Liver (tissue), 9 donors: ENCODE measurements around the gene PHKB. TPM values are rescaled to one million over a fixed set of nuclear protein-coding genes. Genes with fewer than 3 reads are reported as not detected.

ENCODE experiments used
- DNase-seq: peaks from one replicate; pipeline ENCODE4 v3.0.0-alpha.2; 2017; ENCODE audit warnings: low spot score
- H3K27ac ChIP-seq, 2 donors: one replicate each; pipeline ENCODE4 v1.7.0; 2013; ENCODE audit warnings: inconsistent platforms in 2 of 2, low read length in 2 of 2, control low read depth in 1 of 2, low read depth in 1 of 2, mild to moderate bottlenecking in 1 of 2
- H3K27me3 ChIP-seq, 4 donors: one replicate each; pipeline versions ENCODE4 v1.6.1 to v1.7.0; 2013; ENCODE audit warnings: low read length in 3 of 4, inconsistent platforms in 1 of 4, mild to moderate bottlenecking in 1 of 4, moderate library complexity in 1 of 4; ENCODE audit not compliant: control insufficient read depth in 4 of 4, insufficient read depth in 4 of 4
- H3K36me3 ChIP-seq, 4 donors: one replicate each; pipeline versions ENCODE4 v1.6.1 to v1.7.0; 2013; ENCODE audit warnings: low read length in 3 of 4, mild to moderate bottlenecking in 3 of 4, low read depth in 1 of 4, moderate library complexity in 1 of 4; ENCODE audit not compliant: control insufficient read depth in 4 of 4, insufficient read depth in 3 of 4
- H3K4me1 ChIP-seq, 4 donors: one replicate each; pipeline versions ENCODE4 v1.6.1 to v1.7.0; 2013; ENCODE audit warnings: low read length in 3 of 4, mild to moderate bottlenecking in 3 of 4, moderate library complexity in 1 of 4; ENCODE audit not compliant: control insufficient read depth in 4 of 4, insufficient read depth in 4 of 4
- H3K4me3 ChIP-seq, 3 donors: one replicate each; pipeline versions ENCODE4 v1.6.1 to v1.7.0; 2013; ENCODE audit warnings: low read length in 3 of 3, control low read depth in 1 of 3, low read depth in 1 of 3, mild to moderate bottlenecking in 1 of 3
- H3K9ac ChIP-seq, 2 donors: one replicate each; pipeline ENCODE4 v1.7.0; 2013; ENCODE audit warnings: low read length in 2 of 2, mild to moderate bottlenecking in 2 of 2, moderate library complexity in 2 of 2, control low read depth in 1 of 2, low read depth in 1 of 2
- H3K9me3 ChIP-seq, 4 donors: one replicate each; pipeline versions ENCODE4 v1.6.1 to v1.7.0; 2013; ENCODE audit warnings: low read length in 3 of 4; ENCODE audit not compliant: control insufficient read depth in 4 of 4
- EGR1 ChIP-seq, 2 donors: IDR thresholded peaks; 2 replicates each; pipeline ENCODE4 v1.6.1; 2016 to 2018; ENCODE audit warnings: antibody characterized with exemption in 2 of 2, low read depth in 2 of 2
- FOXA1 ChIP-seq: IDR thresholded peaks from 2 replicates; pipeline ENCODE4 v1.6.1; 2016; ENCODE audit warnings: antibody characterized with exemption
- GABPA ChIP-seq, 2 donors: IDR thresholded peaks in 1 of 2; conservative IDR thresholded peaks in 1 of 2; 2 replicates each; pipeline ENCODE4 v1.6.1; 2016; ENCODE audit warnings: antibody characterized with exemption in 2 of 2, mild to moderate bottlenecking in 1 of 2, moderate library complexity in 1 of 2
- HNF4A ChIP-seq, 2 donors: conservative IDR thresholded peaks; 2 replicates each; pipeline ENCODE4 v1.6.1; 2016; ENCODE audit warnings: antibody characterized with exemption in 2 of 2, mild to moderate bottlenecking in 2 of 2
- HNF4G ChIP-seq: IDR thresholded peaks from 2 replicates; pipeline ENCODE4 v1.6.1; 2016; ENCODE audit warnings: antibody characterized with exemption
- NR2F2 ChIP-seq: IDR thresholded peaks from 2 replicates; pipeline ENCODE4 v1.6.1; 2016; ENCODE audit warnings: antibody characterized with exemption
- RXRA ChIP-seq, 2 donors: IDR thresholded peaks; 2 replicates each; pipeline ENCODE4 v1.6.1; 2017 to 2018; ENCODE audit warnings: antibody characterized with exemption in 2 of 2, mild to moderate bottlenecking in 1 of 2
- SP1 ChIP-seq: IDR thresholded peaks from 2 replicates; pipeline ENCODE4 v1.6.1; 2018; ENCODE audit warnings: antibody characterized with exemption, mild to moderate bottlenecking
- TAF1 ChIP-seq: conservative IDR thresholded peaks from 2 replicates; pipeline ENCODE4 v1.6.1; 2016; ENCODE audit warnings: antibody characterized with exemption, mild to moderate bottlenecking
- YY1 ChIP-seq: IDR thresholded peaks from 2 replicates; pipeline ENCODE4 v1.6.1; 2016; ENCODE audit warnings: antibody characterized with exemption, mild to moderate bottlenecking
- WGBS: extraction: QIAGEN DNeasy Blood & Tissue Kit; methylation state at CpG from one replicate; pipeline ENCODE4 v1.1.7; 2013; 5-methylcytosine and 5-hydroxymethylcytosine counted together
- polyA plus RNA-seq, 2 donors: library from polyadenylated mRNA; stranded (reverse) in 1 of 2; unstranded in 1 of 2; fragments of 200-250 nt in 1 of 2; fragments of >200 nt in 1 of 2; fragmentation: Nextera tagmentation in 1 of 2; extraction: Ambion mirVana in 1 of 2; gene quantifications; one replicate each; pipeline versions ENCODE4 v1.2.1 to v1.2.3, GENCODE V29; 2013 to 2015
- total RNA-seq, 2 donors: library from RNA; depleted of rRNA; stranded (reverse); fragments of >200 nt; gene quantifications; one replicate each; pipeline ENCODE4 v1.2.3, GENCODE V29; 2014
- TF ChIP-seq, protein P1 (sequence below): IDR thresholded peaks from 2 replicates; pipeline ENCODE4 v1.6.1; 2016; ENCODE audit warnings: antibody characterized with exemption, mild to moderate bottlenecking
- TF ChIP-seq, protein P2 (sequence below): IDR thresholded peaks from 2 replicates; pipeline ENCODE4 v1.6.1; 2016; ENCODE audit warnings: antibody characterized with exemption
- TF ChIP-seq, protein P3 (sequence below): IDR thresholded peaks from 2 replicates; pipeline ENCODE4 v1.6.1; 2016; ENCODE audit warnings: antibody characterized with exemption
- donor health status: healthy.
- donor health status: healthy.
- donor health status: healthy.
- donor health status: healthy.
- donor health status: healthy.

The PHKB gene
- total and polyA plus RNA-seq, 4 donors, result 13.2 to 49.1 (median 29.0) TPM

DNA sequence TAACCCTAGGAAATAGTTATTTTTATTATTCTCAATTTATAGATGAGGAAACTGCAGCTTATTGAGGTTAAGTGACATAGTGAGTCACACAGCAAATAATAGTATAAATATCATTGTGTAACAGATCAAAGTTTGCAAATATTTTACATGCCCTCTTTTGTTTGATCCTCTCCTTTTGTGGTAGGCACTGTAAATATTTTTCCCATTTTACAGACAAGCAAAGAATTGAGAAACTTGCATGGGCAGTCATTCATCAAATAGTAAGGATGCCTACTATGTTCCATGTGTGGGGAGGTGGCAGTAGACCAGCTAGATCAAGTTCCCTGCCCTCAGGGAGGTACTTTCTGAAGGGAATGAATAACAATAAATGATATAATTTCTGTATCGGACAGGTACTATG, 173.0 kb downstream of the PHKB start:
- WGBS, result 98% methylated on average over 1 of the region's 1 CpG
- Histone ChIP-seq H3K9ac (no peak overlapping the region), H3K4me3 (no peak overlapping the region), H3K36me3 (peaks cover 0 to 7% (median under 1%) of the 10 kb centered on the region in 4 donors), H3K27ac (no peak overlapping the region), H3K9me3 (no peaks in the 10 kb centered on the region), H3K27me3 (no peaks in the 10 kb centered on the region), H3K4me1 (no peaks in the 10 kb centered on the region)
- TF ChIP-seq, protein P1, sequence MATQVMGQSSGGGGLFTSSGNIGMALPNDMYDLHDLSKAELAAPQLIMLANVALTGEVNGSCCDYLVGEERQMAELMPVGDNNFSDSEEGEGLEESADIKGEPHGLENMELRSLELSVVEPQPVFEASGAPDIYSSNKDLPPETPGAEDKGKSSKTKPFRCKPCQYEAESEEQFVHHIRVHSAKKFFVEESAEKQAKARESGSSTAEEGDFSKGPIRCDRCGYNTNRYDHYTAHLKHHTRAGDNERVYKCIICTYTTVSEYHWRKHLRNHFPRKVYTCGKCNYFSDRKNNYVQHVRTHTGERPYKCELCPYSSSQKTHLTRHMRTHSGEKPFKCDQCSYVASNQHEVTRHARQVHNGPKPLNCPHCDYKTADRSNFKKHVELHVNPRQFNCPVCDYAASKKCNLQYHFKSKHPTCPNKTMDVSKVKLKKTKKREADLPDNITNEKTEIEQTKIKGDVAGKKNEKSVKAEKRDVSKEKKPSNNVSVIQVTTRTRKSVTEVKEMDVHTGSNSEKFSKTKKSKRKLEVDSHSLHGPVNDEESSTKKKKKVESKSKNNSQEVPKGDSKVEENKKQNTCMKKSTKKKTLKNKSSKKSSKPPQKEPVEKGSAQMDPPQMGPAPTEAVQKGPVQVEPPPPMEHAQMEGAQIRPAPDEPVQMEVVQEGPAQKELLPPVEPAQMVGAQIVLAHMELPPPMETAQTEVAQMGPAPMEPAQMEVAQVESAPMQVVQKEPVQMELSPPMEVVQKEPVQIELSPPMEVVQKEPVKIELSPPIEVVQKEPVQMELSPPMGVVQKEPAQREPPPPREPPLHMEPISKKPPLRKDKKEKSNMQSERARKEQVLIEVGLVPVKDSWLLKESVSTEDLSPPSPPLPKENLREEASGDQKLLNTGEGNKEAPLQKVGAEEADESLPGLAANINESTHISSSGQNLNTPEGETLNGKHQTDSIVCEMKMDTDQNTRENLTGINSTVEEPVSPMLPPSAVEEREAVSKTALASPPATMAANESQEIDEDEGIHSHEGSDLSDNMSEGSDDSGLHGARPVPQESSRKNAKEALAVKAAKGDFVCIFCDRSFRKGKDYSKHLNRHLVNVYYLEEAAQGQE, result no peak
- peak in 1 of 2 donors; percentile 10 for TF ChIP-seq HNF4A (conservative IDR thresholded peaks at IDR 0.05)
- DNase-seq, result no peak

DNA sequence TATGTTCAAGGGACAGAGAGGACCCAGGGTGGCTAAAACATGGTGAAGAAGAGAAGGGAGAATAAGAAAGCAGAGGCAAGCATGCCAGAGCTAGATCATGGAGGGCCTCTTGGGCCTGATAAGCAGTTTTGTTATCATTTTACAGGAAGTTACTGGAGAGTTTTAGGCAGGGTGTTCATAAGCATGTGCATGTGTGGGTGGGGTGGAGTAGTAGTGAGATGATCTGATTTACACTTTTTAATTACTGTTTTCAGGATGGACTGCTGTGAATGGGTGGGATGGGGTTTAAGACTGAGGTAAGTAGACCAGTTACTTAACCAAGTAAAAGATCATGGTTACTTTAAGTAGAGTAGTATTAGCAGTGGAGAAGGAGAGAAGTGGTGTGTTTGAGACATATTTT, 173.6 kb downstream of the PHKB start:
- peaks cover 0 to 7% (median under 1%) of the 10 kb centered on the region in 4 donors for H3K36me3 ChIP-seq
- TF ChIP-seq YY1, result no peak
- TF ChIP-seq RXRA (IDR thresholded peaks at IDR 0.05), result no peak
- TF ChIP-seq GABPA (IDR thresholded peaks at IDR 0.05 in 1 of 2, conservative IDR thresholded peaks at IDR 0.05 in 1 of 2), result no peak
- TF ChIP-seq, protein P2, sequence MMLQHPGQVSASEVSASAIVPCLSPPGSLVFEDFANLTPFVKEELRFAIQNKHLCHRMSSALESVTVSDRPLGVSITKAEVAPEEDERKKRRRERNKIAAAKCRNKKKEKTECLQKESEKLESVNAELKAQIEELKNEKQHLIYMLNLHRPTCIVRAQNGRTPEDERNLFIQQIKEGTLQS, result no peak
- H3K9me3 ChIP-seq, result no peaks in the 10 kb centered on the region

DNA sequence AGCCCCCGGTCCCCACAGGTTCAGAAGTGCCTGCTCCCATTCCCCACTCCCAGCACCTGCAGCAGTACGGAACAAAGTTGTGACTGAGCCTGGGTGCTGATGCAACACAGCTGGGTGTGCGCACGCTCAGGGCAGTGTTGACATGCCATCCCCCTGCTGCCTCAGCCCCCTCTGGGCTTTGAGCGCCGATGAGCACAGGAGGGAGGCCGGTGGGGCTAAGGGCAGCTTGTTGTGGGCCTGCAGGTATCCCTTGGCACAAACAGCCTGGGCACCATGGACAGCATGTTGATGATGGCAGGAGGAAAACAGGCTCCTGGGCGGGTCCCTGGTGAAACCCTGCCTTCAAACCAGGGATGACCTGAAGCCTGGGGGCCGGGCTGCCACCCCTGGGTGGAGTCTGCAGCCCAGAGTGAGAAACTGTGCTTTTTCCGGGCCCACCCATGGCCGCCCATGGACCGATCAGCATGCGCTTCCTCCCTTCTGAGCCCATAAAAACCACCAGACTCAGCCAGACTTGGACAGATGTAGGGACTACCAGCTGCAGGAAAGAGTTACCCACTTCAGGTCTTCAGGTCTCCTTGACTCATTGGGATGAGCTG, 175.5 kb downstream of the PHKB start:
- WGBS, result 97% methylated on average over 13 of the region's 13 CpGs
- no peaks in the 10 kb centered on the region for H3K27me3 ChIP-seq
- no peaks in the 10 kb centered on the region for H3K4me1 ChIP-seq
- no peak overlapping the region for H3K4me3 ChIP-seq
- no peaks in the 10 kb centered on the region for H3K9me3 ChIP-seq
- TF ChIP-seq NR2F2, result no peak
- TF ChIP-seq HNF4G, result no peak
- TF ChIP-seq HNF4A (conservative IDR thresholded peaks at IDR 0.05), result no peak
- no peak for TF ChIP-seq YY1
- no peak for TF ChIP-seq TAF1
- TF ChIP-seq FOXA1, result no peak
- TF ChIP-seq, protein P3, sequence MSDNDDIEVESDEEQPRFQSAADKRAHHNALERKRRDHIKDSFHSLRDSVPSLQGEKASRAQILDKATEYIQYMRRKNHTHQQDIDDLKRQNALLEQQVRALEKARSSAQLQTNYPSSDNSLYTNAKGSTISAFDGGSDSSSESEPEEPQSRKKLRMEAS, result no peak
- TF ChIP-seq EGR1 (IDR thresholded peaks at IDR 0.05; ENCODE audit: low read depth in 2 of 2), result no peak
- TF ChIP-seq, protein P2, result no peak
- no peak for TF ChIP-seq SP1
- DNase-seq, result no peak
- H3K27ac ChIP-seq, result no peak overlapping the region
- H3K9ac ChIP-seq, result no peak overlapping the region
- peaks cover 0 to 7% (median under 1%) of the 10 kb centered on the region in 4 donors for H3K36me3 ChIP-seq

More for the DNA sequence above, 173.6 kb downstream of the PHKB start:
- H3K27me3 ChIP-seq, result no peaks in the 10 kb centered on the region
- no peak for DNase-seq
- H3K27ac ChIP-seq, result no peak overlapping the region
- no peak overlapping the region for H3K4me3 ChIP-seq
- H3K4me1 ChIP-seq, result no peaks in the 10 kb centered on the region
- no peak overlapping the region for H3K9ac ChIP-seq
